Small intestine (tissue), 7 donors: ENCODE data around the gene RANBP3L. TPM values are rescaled to one million over a fixed set of nuclear protein-coding genes. Genes with fewer than 3 reads are reported as not detected.
"Not testable (repeated sequence)": the region's sequence is repeated elsewhere in the genome, so short reads cannot be mapped to it uniquely, and the experiment has no call there.

Experiments
- DNase-seq, 2 donors: peaks; one replicate each; pipeline versions ENCODE4 v3.0.0 to v3.0.0-alpha.2; 2013
- FAIRE-seq: peaks from 2 replicates; lab custom pipeline; 2012; peaks lifted over from hg19 to GRCh38; lab: Jason Lieb, UNC
- H3K27ac ChIP-seq, 3 donors: one replicate each; pipeline ENCODE4 v1.5.1; 2013; ENCODE audit warnings: low read length in 2 of 3, mild to moderate bottlenecking in 2 of 3, control low read depth in 1 of 3, inconsistent platforms in 1 of 3, low read depth in 1 of 3, moderate library complexity in 1 of 3
- H3K27me3 ChIP-seq, 3 donors: one replicate each; pipeline ENCODE4 v1.6.1; 2013; ENCODE audit warnings: low read length in 3 of 3, inconsistent platforms in 1 of 3; ENCODE audit not compliant: control insufficient read depth in 3 of 3, insufficient read depth in 3 of 3
- H3K36me3 ChIP-seq, 3 donors: one replicate each; pipeline ENCODE4 v1.6.1; 2013; ENCODE audit warnings: low read length in 3 of 3, inconsistent platforms in 1 of 3, low read depth in 1 of 3, mild to moderate bottlenecking in 1 of 3, moderate library complexity in 1 of 3; ENCODE audit not compliant: control insufficient read depth in 3 of 3, insufficient read depth in 2 of 3
- H3K4me1 ChIP-seq, 3 donors: one replicate each; pipeline ENCODE4 v1.6.1; 2013; ENCODE audit warnings: low read length in 2 of 3, inconsistent platforms in 1 of 3, low read depth in 1 of 3, mild to moderate bottlenecking in 1 of 3, moderate library complexity in 1 of 3; ENCODE audit not compliant: control insufficient read depth in 3 of 3, insufficient read depth in 2 of 3
- H3K4me3 ChIP-seq, 3 donors: one replicate each; pipeline ENCODE4 v1.5.1; 2013; ENCODE audit warnings: low read length in 3 of 3, control low read depth in 1 of 3, inconsistent platforms in 1 of 3, low read depth in 1 of 3, mild to moderate bottlenecking in 1 of 3, moderate library complexity in 1 of 3
- H3K9me3 ChIP-seq, 2 donors: one replicate each; pipeline ENCODE4 v1.6.1; 2013; ENCODE audit warnings: low read depth in 1 of 2, low read length in 1 of 2; ENCODE audit not compliant: control insufficient read depth in 2 of 2, insufficient read depth in 1 of 2
- WGBS, 3 donors: extraction: QIAGEN DNeasy Blood & Tissue Kit; methylation state at CpG; one replicate each; pipeline ENCODE4 v1.1.7; 2013; 5-methylcytosine and 5-hydroxymethylcytosine counted together
- polyA plus RNA-seq, 4 donors: library from polyadenylated mRNA; stranded (reverse) in 3 of 4; unstranded in 1 of 4; fragments of 200-250 nt in 3 of 4; fragments of 120-200 nt in 1 of 4; gene quantifications; one replicate each; pipeline versions ENCODE4 v1.2.1 to v1.2.3, GENCODE V29; 2013
- donor health status: healthy with polysubstance abuse.
- donor health status: control.
- donor health status: control.
- donor health status: Bipolar disorder and iron deficiency.
- donor health status: healthy.

The RANBP3L gene
- polyA plus RNA-seq, 4 donors = 0.25 to 0.31 TPM; not detected in 2

DNA sequence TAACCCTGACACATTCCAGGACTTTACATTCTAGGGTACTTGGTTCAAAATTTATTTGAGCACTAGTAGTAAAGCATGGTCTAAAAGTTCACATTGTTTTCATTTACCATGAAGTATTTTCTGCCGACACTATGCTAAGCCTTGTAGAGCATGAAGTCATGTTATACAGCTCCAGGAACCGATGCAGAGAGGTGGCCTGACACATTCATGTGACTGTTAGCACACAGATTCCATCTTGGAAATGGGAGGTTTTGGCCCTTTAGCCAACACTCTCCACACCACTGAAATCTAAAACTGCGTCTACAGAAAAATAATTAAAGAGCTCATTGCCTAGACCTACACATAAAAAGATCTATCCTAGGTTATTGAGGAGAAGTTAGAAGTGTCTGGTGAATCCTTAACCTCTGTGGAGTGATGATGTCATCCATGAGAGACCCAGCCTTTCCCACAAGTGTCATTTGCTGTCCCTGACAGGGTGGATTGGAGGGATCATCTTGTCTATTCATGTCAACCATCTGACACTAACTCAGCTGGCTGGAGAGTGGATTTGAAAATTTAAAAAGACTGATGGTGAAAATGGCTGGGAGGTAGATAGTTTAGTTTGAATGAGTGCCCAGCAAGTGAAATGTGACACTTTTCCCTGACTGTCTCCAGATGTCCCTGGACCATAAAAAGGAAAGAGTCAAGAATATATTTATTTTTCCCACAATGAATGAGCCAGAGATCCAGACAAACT is 1.3 kb downstream of the RANBP3L start:
- H3K36me3 ChIP-seq = no peaks in the 10 kb centered on the region
- DNase-seq (no peak), FAIRE-seq (no peak)
- 77 to 91% (median 88%) methylated on average over 3 of the region's 3 CpGs for WGBS, 3 donors
- H3K4me1 ChIP-seq = no peaks in the 10 kb centered on the region
- H3K4me3 ChIP-seq = no peak overlapping the region
- H3K9me3 ChIP-seq = no peaks in the 10 kb centered on the region
- no peak overlapping the region for H3K27ac ChIP-seq
- H3K27me3 ChIP-seq = no peaks in the 10 kb centered on the region

DNA sequence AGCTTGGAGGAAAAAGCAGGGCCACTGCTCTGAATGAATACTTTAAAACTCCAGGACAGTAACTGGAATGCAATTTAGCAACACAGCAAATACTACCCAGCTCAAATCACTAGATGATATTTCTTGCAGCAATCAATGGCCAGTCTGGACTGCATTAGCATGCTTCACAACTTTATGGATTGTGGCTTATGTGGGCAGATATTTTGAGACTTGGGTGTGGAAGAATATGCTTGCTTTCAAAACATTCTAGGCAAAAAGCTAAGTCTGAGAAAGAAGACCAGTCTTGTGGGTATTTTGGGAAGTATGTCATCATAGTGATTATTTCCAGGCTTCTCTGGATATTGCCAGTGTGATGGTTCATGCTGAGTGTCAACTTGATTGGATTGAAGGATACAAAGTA is 3.1 kb downstream of the RANBP3L start:
- H3K4me1 ChIP-seq = no peaks in the 10 kb centered on the region
- H3K9me3 ChIP-seq = no peaks in the 10 kb centered on the region
- no peak overlapping the region for H3K4me3 ChIP-seq
- no peaks in the 10 kb centered on the region for H3K27me3 ChIP-seq
- FAIRE-seq (no peak), DNase-seq (no peak)
- H3K36me3 ChIP-seq = no peaks in the 10 kb centered on the region
- H3K27ac ChIP-seq = no peak overlapping the region

DNA sequence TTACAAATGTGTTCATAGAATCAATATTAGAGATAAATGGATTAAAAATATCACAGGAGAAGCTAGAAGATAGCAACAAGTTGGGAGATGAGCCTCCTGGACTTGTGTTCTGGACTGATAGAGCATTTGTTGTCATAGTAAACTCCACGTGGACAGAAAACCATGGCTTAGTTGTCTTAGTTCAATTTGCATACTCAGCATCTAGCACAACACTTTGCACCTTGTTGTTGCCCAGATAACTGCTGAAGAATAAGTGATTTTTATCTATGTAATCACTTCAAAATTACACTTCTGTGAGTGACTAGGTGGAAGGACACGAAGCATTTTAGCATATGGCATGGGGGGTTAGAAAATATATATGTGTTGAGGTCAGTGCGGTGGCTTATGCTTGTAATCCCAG is 4.0 kb downstream of the RANBP3L start:
- H3K4me3 ChIP-seq = no peak overlapping the region
- no peaks in the 10 kb centered on the region for H3K36me3 ChIP-seq
- no peaks in the 10 kb centered on the region for H3K9me3 ChIP-seq
- DNase-seq (no peak), FAIRE-seq (no peak)
- H3K4me1 ChIP-seq = no peaks in the 10 kb centered on the region
- no peak overlapping the region for H3K27ac ChIP-seq
- WGBS, 3 donors = 84 to 86% (median 85%) methylated on average over 3 of the region's 3 CpGs
- no peaks in the 10 kb centered on the region for H3K27me3 ChIP-seq

DNA sequence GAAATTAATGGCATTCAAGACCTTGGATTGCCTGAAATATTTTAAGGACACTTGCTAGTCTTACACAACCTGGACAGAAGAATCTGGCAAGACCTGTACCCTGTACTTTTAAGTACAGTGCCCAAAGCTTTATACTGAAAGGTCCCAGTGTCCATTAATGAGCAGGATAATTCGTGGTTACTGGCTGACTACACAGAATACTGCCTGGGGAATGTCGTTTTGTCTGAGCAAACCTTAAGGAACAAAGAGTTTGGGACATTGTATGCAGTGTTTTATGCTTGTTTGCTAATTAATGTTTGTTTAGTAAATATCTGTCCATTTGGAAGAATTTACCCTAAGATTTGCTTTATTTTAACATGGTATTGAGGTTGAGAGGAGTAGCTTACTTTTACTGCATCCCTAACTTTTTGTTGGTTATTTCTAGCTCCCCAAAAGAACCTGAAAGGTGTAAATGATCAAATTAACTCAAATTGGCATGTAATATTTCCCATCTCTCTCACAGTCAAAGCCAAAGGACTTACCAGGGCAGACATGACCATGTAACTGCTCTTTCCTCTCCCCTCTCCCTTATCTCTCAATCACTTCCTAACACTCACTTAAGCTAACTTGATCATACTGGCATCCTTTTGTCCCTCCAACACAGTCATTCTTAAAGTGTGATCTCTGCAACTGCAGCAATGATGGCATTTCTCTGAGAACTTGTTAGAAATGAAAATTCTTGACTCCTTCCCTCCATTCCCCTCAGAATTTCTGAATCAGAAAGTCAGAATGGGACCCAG is 15.7 kb downstream of the RANBP3L start:
- DNase-seq = no peak
- Histone ChIP-seq H3K27me3 (peaks cover 0 to 5% (median 0%) of the 10 kb centered on the region in 3 donors), H3K4me1 (no peaks in the 10 kb centered on the region), H3K27ac (no peak overlapping the region), H3K4me3 (no peak overlapping the region), H3K36me3 (no peaks in the 10 kb centered on the region), H3K9me3 (no peaks in the 10 kb centered on the region)
- WGBS, 3 donors = 24 to 43% (median 35%) methylated on average over 2 of the region's 2 CpGs
- FAIRE-seq = no peak

DNA sequence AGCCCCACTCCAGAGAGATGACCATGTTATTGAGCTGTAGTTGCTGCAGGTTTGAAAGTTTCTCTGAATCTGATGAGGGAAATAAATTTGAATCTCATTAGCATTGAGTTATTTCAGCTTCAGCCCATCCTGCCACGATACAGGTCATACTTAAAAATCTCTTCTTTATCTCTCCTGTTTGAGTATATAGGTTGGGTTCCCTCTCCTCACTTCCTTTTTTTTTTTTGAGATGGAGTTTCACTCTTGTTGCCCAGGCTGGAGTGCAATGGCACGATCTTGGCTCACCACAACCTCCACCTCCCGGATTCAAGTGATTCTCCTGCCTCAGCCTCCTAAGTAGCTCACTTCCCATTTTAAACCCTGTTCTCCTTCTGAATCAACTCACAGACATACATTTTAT is 17.9 kb downstream of the RANBP3L start:
- not testable (repeated sequence) for FAIRE-seq

DNA sequence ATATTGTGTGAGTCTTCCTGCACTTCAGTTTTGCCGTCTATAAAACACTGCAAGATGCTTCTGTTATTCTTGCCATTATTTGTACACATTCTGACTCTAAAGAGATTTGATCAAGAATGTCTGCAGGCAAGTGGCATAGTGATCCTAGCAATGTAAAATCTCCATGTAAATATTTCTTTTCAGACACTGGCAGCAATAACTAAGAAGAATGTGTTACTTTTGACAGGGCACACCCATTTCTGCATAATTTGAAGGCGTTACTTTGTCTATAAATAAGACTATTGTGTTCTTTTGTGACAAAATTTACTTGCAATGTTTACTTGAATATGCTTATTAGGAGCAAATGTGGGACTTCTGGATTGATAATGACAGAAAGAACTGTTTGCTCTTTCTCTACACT is 20.1 kb downstream of the RANBP3L start:
- peaks cover 0 to 5% (median 0%) of the 10 kb centered on the region in 3 donors for H3K27me3 ChIP-seq
- DNase-seq (no peak), FAIRE-seq (no peak)
- H3K9me3 ChIP-seq = no peaks in the 10 kb centered on the region
- H3K4me3 ChIP-seq = no peak overlapping the region
- H3K27ac ChIP-seq = no peak overlapping the region
- H3K4me1 ChIP-seq = no peaks in the 10 kb centered on the region
- no peaks in the 10 kb centered on the region for H3K36me3 ChIP-seq
- WGBS, 3 donors = 74 to 80% (median 79%) methylated on average over 2 of the region's 2 CpGs

More for the DNA sequence above, 17.9 kb downstream of the RANBP3L start:
- not testable (repeated sequence) for H3K27me3 ChIP-seq, H3K36me3 ChIP-seq, H3K9me3 ChIP-seq, H3K4me3 ChIP-seq, H3K4me1 ChIP-seq, DNase-seq, H3K27ac ChIP-seq
- WGBS, 3 donors = 78 to 86% (median 79%) methylated on average over 3 of the region's 3 CpGs

DNA sequence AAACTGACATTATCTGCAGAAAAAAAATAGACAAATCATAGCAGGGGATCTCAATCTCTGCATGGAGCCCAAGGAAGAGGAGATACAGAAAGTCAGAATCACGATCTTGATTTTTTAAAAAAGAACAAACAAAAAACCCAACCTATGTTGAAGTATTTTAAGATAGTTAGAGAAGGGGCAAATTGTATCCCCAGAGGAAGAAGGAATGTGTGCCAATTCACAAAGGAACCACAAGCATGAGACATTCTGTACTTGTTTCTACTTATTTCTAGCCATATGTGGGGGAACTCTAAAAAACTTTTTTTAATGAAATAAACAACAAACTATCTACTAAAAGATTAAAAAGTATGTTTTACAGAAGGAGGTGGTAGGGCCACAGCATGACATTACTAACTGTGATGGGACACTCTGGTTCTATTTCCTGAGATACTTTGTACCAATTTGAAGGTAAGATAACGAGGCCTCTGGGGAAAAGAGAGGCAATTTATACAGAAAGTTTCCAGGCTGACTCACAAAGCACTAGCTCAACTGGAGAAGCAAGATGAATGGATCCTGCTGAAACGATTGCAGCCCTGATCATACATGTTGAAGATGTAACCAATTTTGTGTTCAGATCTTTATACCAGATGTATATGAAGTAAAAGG is 22.5 kb downstream of the RANBP3L start:
- no peak overlapping the region for H3K4me3 ChIP-seq
- no peak for FAIRE-seq
- no peaks in the 10 kb centered on the region for H3K36me3 ChIP-seq
- no peak for DNase-seq
- H3K27ac ChIP-seq = no peak overlapping the region
- 44 to 52% (median 45%) methylated on average over 3 of the region's 3 CpGs for WGBS, 3 donors
- H3K4me1 ChIP-seq = no peaks in the 10 kb centered on the region
- no peaks in the 10 kb centered on the region for H3K27me3 ChIP-seq
- H3K9me3 ChIP-seq = no peaks in the 10 kb centered on the region

DNA sequence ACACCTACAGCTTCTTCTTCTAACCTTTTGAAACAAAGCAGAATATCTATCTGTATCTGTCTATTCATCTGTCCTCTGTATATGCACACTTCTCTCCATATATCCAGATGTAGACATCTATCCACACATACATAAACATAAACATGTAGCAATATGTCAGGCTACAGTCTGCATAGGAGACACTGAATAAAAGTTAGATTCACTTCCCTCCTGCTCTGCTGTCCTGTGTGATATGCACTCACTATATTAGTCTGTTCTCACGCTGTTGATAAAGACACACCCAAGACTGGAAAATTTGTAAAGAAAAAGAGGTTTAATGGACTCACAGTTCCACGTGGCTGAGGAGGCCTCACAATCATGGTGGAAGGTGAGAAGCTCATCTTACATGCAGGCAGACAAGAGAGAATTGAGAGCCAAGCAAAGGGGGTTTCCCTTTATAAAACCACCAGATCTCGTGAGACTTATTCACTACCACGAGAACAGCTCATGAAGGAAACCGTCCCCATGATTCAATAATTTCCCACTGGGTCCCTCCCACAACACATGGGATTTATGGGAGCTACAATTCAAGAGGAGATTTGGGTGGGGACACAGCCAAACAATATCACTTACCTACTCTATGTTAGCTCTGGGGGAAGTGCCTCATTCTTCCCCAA is 24.1 kb downstream of the RANBP3L start:
- WGBS, 3 donors = 53 to 65% (median 64%) methylated on average over 5 of the region's 5 CpGs

More for the DNA sequence above, 24.1 kb downstream of the RANBP3L start:
- Histone ChIP-seq H3K4me3 (no peak overlapping the region), H3K27ac (no peak overlapping the region), H3K9me3 (no peaks in the 10 kb centered on the region), H3K4me1 (no peaks in the 10 kb centered on the region), H3K27me3 (no peaks in the 10 kb centered on the region), H3K36me3 (no peaks in the 10 kb centered on the region)
- FAIRE-seq (no peak), DNase-seq (no peak)
